Bronchial epithelial cell (primary cell): Measurements from ENCODE around the gene IPCEF1. TPM values are rescaled to one million over a fixed set of nuclear protein-coding genes. Genes with fewer than 3 reads are reported as not detected.
"Not testable (repeated sequence)": the region's sequence is repeated elsewhere in the genome, so short reads cannot be mapped to it uniquely, and the experiment has no call there.

ENCODE experiments used
- DNase-seq: peaks from one replicate; pipeline ENCODE4 v3.0.0-alpha.2; 2010; ENCODE audit warnings: low read depth
- FAIRE-seq: peaks from 2 replicates; lab custom pipeline; 2011; peaks lifted over from hg19 to GRCh38; lab: Jason Lieb, UNC
- H3K27me3 ChIP-seq: 2 replicates; pipeline ENCODE4 v1.5.1; 2011; ENCODE audit warnings: low read length; ENCODE audit not compliant: control insufficient read depth, insufficient read depth
- H3K36me3 ChIP-seq: 2 replicates; pipeline ENCODE4 v1.5.1; 2011; ENCODE audit warnings: low read length; ENCODE audit not compliant: control insufficient read depth, insufficient read depth
- H3K4me3 ChIP-seq: 2 replicates; pipeline ENCODE4 v1.5.1; 2011; ENCODE audit warnings: mild to moderate bottlenecking, low read depth, low read length, control low read depth
- CTCF ChIP-seq: IDR thresholded peaks from 2 replicates; pipeline ENCODE4 v1.5.1; 2011; ENCODE audit warnings: mild to moderate bottlenecking, moderate library complexity, low read length, control low read depth, inconsistent platforms; ENCODE audit not compliant: insufficient read depth, severe bottlenecking
- total RNA-seq: library from RNA; depleted of rRNA; stranded (reverse); fragments of >200 nt; gene quantifications from 2 replicates; pipeline ENCODE4 v1.2.1, GENCODE V29; 2014

The IPCEF1 gene
- total RNA-seq, 1 donor from 2014 or later = under 0.01 TPM

DNA sequence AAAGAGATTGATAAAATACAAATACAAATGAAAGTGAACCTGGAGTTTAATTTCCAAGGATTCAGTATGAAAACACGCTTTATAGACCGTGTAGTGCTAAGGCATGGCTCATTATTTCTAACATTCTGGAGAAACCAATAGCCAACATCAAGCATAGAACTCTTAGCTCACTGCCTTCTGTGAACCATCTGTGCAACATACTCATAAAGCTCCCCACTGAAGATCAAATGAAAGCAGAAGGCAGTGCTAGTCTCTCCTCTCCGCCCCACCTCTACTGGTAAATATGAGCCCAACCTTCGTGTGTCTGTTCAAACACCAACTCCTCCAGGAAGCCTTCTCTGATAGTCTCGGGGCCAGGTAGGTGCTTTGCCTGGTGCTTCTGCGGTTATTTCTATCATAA is 153.6 kb downstream of the IPCEF1 start:
- no peak for TF ChIP-seq CTCF
- Histone ChIP-seq H3K36me3 (no peaks in the 10 kb centered on the region), H3K4me3 (no peak overlapping the region), H3K27me3 (no peaks in the 10 kb centered on the region)
- FAIRE-seq (no peak), DNase-seq (no peak)

DNA sequence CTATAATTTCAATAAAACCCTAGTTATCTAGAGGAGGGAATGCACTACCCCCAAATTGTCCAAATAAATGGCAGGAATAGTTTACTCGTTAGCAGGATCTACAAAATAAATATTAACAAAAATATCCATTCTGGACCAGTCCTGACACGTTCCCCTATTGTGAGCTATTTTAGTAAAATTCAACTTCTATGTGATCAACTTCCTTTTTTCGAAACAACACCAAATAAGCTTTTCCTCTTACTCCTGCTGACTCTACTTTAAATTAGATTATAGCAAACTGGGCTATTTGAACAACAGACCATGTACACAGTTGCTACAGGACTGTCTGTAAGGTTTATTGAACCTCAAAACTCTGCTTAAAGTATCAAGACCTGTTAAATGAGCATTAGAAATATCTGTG is 154.3 kb downstream of the IPCEF1 start:
- no peak for TF ChIP-seq CTCF
- FAIRE-seq (no peak), DNase-seq (no peak)
- no peaks in the 10 kb centered on the region for H3K27me3 ChIP-seq
- no peaks in the 10 kb centered on the region for H3K36me3 ChIP-seq
- H3K4me3 ChIP-seq = no peak overlapping the region

DNA sequence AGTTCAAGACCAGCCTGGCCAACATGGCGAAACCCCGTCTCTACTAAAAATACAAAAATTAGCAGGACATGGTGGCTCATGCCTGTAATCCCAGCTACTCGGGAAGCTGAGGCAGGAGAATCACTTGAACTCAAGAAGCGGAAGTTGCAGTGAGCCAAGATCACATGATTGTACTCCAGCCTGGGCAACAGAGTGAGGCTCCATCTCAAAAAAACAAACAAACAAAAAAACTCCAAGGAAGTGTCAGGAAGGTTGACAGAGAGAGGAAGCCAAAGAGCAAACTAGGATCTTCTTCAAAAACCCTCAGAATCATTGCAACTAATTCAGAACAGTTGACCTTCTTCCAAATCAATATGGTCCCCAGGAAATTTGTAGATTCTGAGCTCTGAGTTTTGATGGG is 154.9 kb downstream of the IPCEF1 start:
- not testable (repeated sequence) for H3K4me3 ChIP-seq, FAIRE-seq, DNase-seq, H3K27me3 ChIP-seq, H3K36me3 ChIP-seq

DNA sequence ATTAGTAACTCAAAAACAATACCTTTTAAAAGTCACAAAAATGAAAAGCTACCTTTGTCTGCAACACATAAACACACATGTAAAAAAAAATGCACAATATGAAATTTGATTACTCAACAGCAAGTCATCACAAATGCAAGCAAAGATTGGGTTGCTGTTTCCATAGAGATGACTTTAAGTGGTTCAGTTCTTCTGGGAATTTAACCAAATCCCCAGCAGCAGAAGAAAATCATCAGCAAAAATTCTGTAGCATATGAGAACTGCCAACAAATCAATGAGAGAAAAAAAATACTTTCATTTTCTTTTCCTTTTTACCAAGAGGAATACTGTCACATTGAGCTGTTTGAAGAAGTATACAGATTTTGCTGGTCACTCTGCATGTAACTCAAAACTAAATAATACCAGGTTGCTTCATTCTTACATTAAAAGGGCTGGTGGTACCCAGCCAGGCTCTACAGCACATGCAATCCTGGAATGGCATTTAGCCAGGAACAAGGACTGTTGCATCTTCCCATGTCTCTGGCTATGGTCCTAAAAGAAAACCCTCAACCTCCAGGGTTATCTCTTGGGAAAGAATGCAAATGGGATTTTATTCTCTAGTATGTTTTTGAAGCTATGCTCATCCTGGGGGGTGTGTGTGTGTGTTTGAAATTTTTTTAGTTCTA is 159.3 kb downstream of the IPCEF1 start:
- Histone ChIP-seq H3K4me3 (no peak overlapping the region), H3K27me3 (no peaks in the 10 kb centered on the region), H3K36me3 (no peaks in the 10 kb centered on the region)
- no peak for FAIRE-seq
- peak; percentile 61 for DNase-seq
- TF ChIP-seq CTCF = no peak

- Histone ChIP-seq H3K27me3 (no peaks in the 10 kb centered on the region), H3K4me3 (no peak overlapping the region), H3K36me3 (no peaks in the 10 kb centered on the region)
- TF ChIP-seq CTCF = no peak
- DNase-seq = no peak
- FAIRE-seq = no peak
Measured at GRCh38 chr6:154196333-154196885, 160.2 kb downstream of the IPCEF1 start.

GRCh38 chr6:154187714-154188113 is 168.9 kb downstream of the IPCEF1 start:
- no peak for FAIRE-seq
- Histone ChIP-seq H3K4me3 (no peak overlapping the region), H3K27me3 (no peaks in the 10 kb centered on the region), H3K36me3 (no peaks in the 10 kb centered on the region)
- no peak for TF ChIP-seq CTCF
- no peak for DNase-seq
